H9 (cell line): ENCODE results near the gene GPC6. TPM values are rescaled to one million over a fixed set of nuclear protein-coding genes. Genes with fewer than 3 reads are reported as not detected.

ENCODE experiments used
- DNase-seq: peaks from one replicate; pipeline ENCODE4 v3.0.0-alpha.2; 2017
- H2AFZ ChIP-seq: one replicate; pipeline ENCODE4 v1.6.1; 2013; ENCODE audit warnings: mild to moderate bottlenecking, low read length, control low read depth, moderate library complexity
- H2AK5ac ChIP-seq: 2 replicates; pipeline ENCODE4 v1.6.1; 2013; ENCODE audit warnings: low read length, control low read depth, mixed read lengths; ENCODE audit not compliant: insufficient read length
- H2BK120ac ChIP-seq: one replicate; pipeline ENCODE4 v1.6.1; 2013; ENCODE audit warnings: low read depth, mild to moderate bottlenecking, low read length, control low read depth, inconsistent platforms; ENCODE audit not compliant: poor library complexity, severe bottlenecking
- H2BK12ac ChIP-seq: 2 replicates; pipeline ENCODE4 v1.6.1; 2013; ENCODE audit warnings: low read length, control low read depth, mixed read lengths, low read depth; ENCODE audit not compliant: insufficient read length
- H2BK15ac ChIP-seq: 2 replicates; pipeline ENCODE4 v1.6.1; 2013; ENCODE audit warnings: low read depth, low read length, control low read depth
- H2BK20ac ChIP-seq: one replicate; pipeline ENCODE4 v1.6.1; 2013; ENCODE audit warnings: low read depth, mild to moderate bottlenecking, low read length, control low read depth, inconsistent platforms; ENCODE audit not compliant: poor library complexity, severe bottlenecking
- H2BK5ac ChIP-seq: 2 replicates; pipeline ENCODE4 v1.6.1; 2013; ENCODE audit warnings: low read length, control low read depth, mixed read lengths; ENCODE audit not compliant: insufficient read length
- H3K14ac ChIP-seq: 2 replicates; pipeline ENCODE4 v1.6.1; 2013; ENCODE audit warnings: low read length, control low read depth; ENCODE audit not compliant: insufficient read depth
- H3K18ac ChIP-seq: 2 replicates; pipeline ENCODE4 v1.6.1; 2013; ENCODE audit warnings: low read depth, mild to moderate bottlenecking, mixed read lengths, low read length, control low read depth; ENCODE audit not compliant: insufficient read length
- H3K23ac ChIP-seq: 2 replicates; pipeline ENCODE4 v1.6.1; 2013; ENCODE audit warnings: low read length, control low read depth, mixed read lengths, low read depth; ENCODE audit not compliant: insufficient read length
- H3K23me2 ChIP-seq: 2 replicates; pipeline ENCODE4 v1.6.1; 2013; ENCODE audit warnings: low read depth, mild to moderate bottlenecking, mixed read lengths, low read length, control low read depth; ENCODE audit not compliant: insufficient read length, poor library complexity, severe bottlenecking
- H3K27ac ChIP-seq: 2 replicates; pipeline ENCODE4 v1.5.1; 2013; ENCODE audit warnings: low read length, control low read depth, mixed read lengths, low read depth; ENCODE audit not compliant: insufficient read length
- H3K27me3 ChIP-seq: 2 replicates; pipeline ENCODE4 v1.6.1; 2013; ENCODE audit warnings: low read length, control low read depth, inconsistent platforms; ENCODE audit not compliant: insufficient read depth
- H3K4ac ChIP-seq: 2 replicates; pipeline ENCODE4 v1.6.1; 2013; ENCODE audit warnings: low read depth, mild to moderate bottlenecking, control low read depth, inconsistent platforms, low read length, moderate library complexity
- H3K4me1 ChIP-seq: 2 replicates; pipeline ENCODE4 v1.6.1; 2013; ENCODE audit warnings: low read length, control low read depth, inconsistent platforms; ENCODE audit not compliant: insufficient read depth
- H3K4me2 ChIP-seq: 2 replicates; pipeline ENCODE4 v1.6.1; 2013; ENCODE audit warnings: low read length, control low read depth, mixed read lengths; ENCODE audit not compliant: insufficient read length, insufficient read depth
- H3K56ac ChIP-seq: 2 replicates; pipeline ENCODE4 v1.6.1; 2013; ENCODE audit warnings: low read depth, mild to moderate bottlenecking, mixed read lengths, low read length, control low read depth; ENCODE audit not compliant: insufficient read length
- H3K79me1 ChIP-seq: 2 replicates; pipeline ENCODE4 v1.6.1; 2013; ENCODE audit warnings: low read depth, mild to moderate bottlenecking, moderate library complexity, low read length, control low read depth, inconsistent platforms; ENCODE audit not compliant: insufficient read depth, poor library complexity, severe bottlenecking
- H3K79me2 ChIP-seq: 2 replicates; pipeline ENCODE4 v1.6.1; 2013; ENCODE audit warnings: low read length, control low read depth, inconsistent platforms; ENCODE audit not compliant: insufficient read depth
- H3K9ac ChIP-seq: 2 replicates; pipeline ENCODE4 v1.6.1; 2013; ENCODE audit warnings: low read length, control low read depth, mixed read lengths; ENCODE audit not compliant: insufficient read length; ENCODE audit errors: extremely low read depth
- H3K9me3 ChIP-seq: one replicate; pipeline ENCODE4 v1.6.1; 2013; ENCODE audit warnings: low read depth, low read length, inconsistent platforms; ENCODE audit not compliant: control insufficient read depth
- H3T11ph ChIP-seq: one replicate; pipeline ENCODE4 v1.6.1; 2013; ENCODE audit warnings: mild to moderate bottlenecking, low read length, control low read depth, inconsistent platforms
- H4K20me1 ChIP-seq: one replicate; pipeline ENCODE4 v1.6.1; 2013; ENCODE audit not compliant: control insufficient read depth, insufficient read length, insufficient read depth
- H4K5ac ChIP-seq: 2 replicates; pipeline ENCODE4 v1.6.1; 2013; ENCODE audit warnings: low read depth, mild to moderate bottlenecking, mixed read lengths, low read length, control low read depth; ENCODE audit not compliant: insufficient read length
- H4K8ac ChIP-seq: replicated peaks from 2 replicates; pipeline ENCODE4 v1.6.1; 2013; ENCODE audit warnings: low read length, control low read depth, mixed read lengths, low read depth; ENCODE audit not compliant: insufficient read length
- H4K91ac ChIP-seq: 2 replicates; pipeline ENCODE4 v1.6.1; 2013; ENCODE audit warnings: low read depth, mild to moderate bottlenecking, moderate library complexity, mixed read lengths, low read length, control low read depth; ENCODE audit not compliant: insufficient read length
- H3K27ac Mint-ChIP-seq, 3 experiments: 2 replicates in 2 of 3; 3 replicates in 1 of 3; pipeline ENCODE4 v1.8.0; 2020 to 2021; ENCODE audit warnings: mixed read lengths in 3 of 3, mild to moderate bottlenecking in 1 of 3, moderate library complexity in 1 of 3
- H3K27me3 Mint-ChIP-seq: 2 replicates; pipeline ENCODE4 v1.8.0; 2021; ENCODE audit warnings: low read depth, mild to moderate bottlenecking, moderate library complexity, mixed read lengths
- H3K36me3 Mint-ChIP-seq, 3 experiments: 2 replicates in 2 of 3; 3 replicates in 1 of 3; pipeline ENCODE4 v1.8.0; 2020 to 2021; ENCODE audit warnings: low read depth in 3 of 3, mixed read lengths in 3 of 3; ENCODE audit not compliant: insufficient read depth in 1 of 3
- H3K4me1 Mint-ChIP-seq, 2 experiments: 2 replicates each; pipeline ENCODE4 v1.8.0; 2020; ENCODE audit warnings: mixed read lengths in 2 of 2
- H3K4me3 Mint-ChIP-seq, 2 experiments: 2 replicates in 1 of 2; 3 replicates in 1 of 2; pipeline ENCODE4 v1.8.0; 2020 to 2021; ENCODE audit warnings: mild to moderate bottlenecking in 2 of 2, mixed read lengths in 2 of 2, moderate library complexity in 1 of 2
- H3K9me3 Mint-ChIP-seq, 2 experiments: 2 replicates in 1 of 2; 3 replicates in 1 of 2; pipeline ENCODE4 v1.8.0; 2020; ENCODE audit warnings: mild to moderate bottlenecking in 2 of 2, mixed read lengths in 2 of 2, moderate library complexity in 1 of 2
- CTCF ChIP-seq: fragments of 200-600 bp; sonication (generic); conservative IDR thresholded peaks from 3 replicates; pipeline ENCODE4 v1.8.0; 2021; ENCODE audit warnings: antibody characterized with exemption, mild to moderate bottlenecking
- total RNA-seq: library from RNA; stranded (reverse); gene quantifications from 2 replicates; pipeline ENCODE4 v1.2.1, GENCODE V29; 2021

Gene GPC6
- total RNA-seq, 1 experiment from 2014 or later = 15.6 TPM

- H4K20me1 ChIP-seq = no peaks in the 10 kb centered on the region
- no peak overlapping the region for H3K18ac ChIP-seq
- no peaks in the 10 kb centered on the region for H3K9me3 ChIP-seq
- H2AFZ ChIP-seq = no peak overlapping the region
- no peak overlapping the region for H4K5ac ChIP-seq
- no peaks in the 10 kb centered on the region for H3K27me3 ChIP-seq
- no peak overlapping the region for H3T11ph ChIP-seq
- H3K9me3 Mint-ChIP-seq = no peaks in the 10 kb centered on the region; a peak in 1 of 5 replicates
- H2AK5ac ChIP-seq = no peak overlapping the region
- no peak overlapping the region for H3K27ac ChIP-seq
- H3K4me2 ChIP-seq = no peak overlapping the region
- H3K4me1 ChIP-seq = no peaks in the 10 kb centered on the region
- H3K4ac ChIP-seq = no peak overlapping the region
- no peak overlapping the region for H3K23ac ChIP-seq
- H3K4me3 Mint-ChIP-seq = no peak overlapping the region
- H2BK15ac ChIP-seq = no peak overlapping the region
- no peak for TF ChIP-seq CTCF
- H2BK12ac ChIP-seq = no peak overlapping the region
- H3K79me1 ChIP-seq = no peaks in the 10 kb centered on the region
- no peaks in the 10 kb centered on the region for H3K27me3 Mint-ChIP-seq
- H3K9ac ChIP-seq = no peak overlapping the region
- no peak overlapping the region for H3K56ac ChIP-seq
- no peak overlapping the region for H4K8ac ChIP-seq
- no peak for DNase-seq
- H2BK5ac ChIP-seq = no peak overlapping the region
- peaks cover 0 to 2% (median 0%) of the 10 kb centered on the region in 3 experiments; a peak in 2 of 7 replicates for H3K36me3 Mint-ChIP-seq
- no peak overlapping the region for H4K91ac ChIP-seq
- peaks cover 0 to 10% of the 10 kb centered on the region in 2 experiments; a peak in 1 of 4 replicates for H3K4me1 Mint-ChIP-seq
- no peak overlapping the region for H3K27ac Mint-ChIP-seq
- no peak overlapping the region for H3K14ac ChIP-seq
- no peaks in the 10 kb centered on the region for H3K23me2 ChIP-seq
- H3K79me2 ChIP-seq = no peaks in the 10 kb centered on the region
- H2BK20ac ChIP-seq = no peak overlapping the region
- H2BK120ac ChIP-seq = no peak overlapping the region
Measured at GRCh38 chr13:94359875-94360274, 1133.3 kb downstream of the GPC6 start.
